ENCODE results near the gene LHX1. TPM values are rescaled to one million over a fixed set of nuclear protein-coding genes. Genes with fewer than 3 reads are reported as not detected.

Gene LHX1
- total RNA-seq, 1 donor from 2014 or later: 1.1 TPM

- no peak overlapping the region for H3K27ac Mint-ChIP-seq (ENCODE audit: unreplicated experiment)
- peaks cover 100% of the 10 kb centered on the region for H3K27me3 Mint-ChIP-seq (ENCODE audit: low read depth)
- H3K9me3 Mint-ChIP-seq: no peaks in the 10 kb centered on the region
- H3K4me1 Mint-ChIP-seq: peaks cover 27% of the 10 kb centered on the region
- peak overlapping the region; percentile 63 for H3K4me3 Mint-ChIP-seq
- peaks cover 4% of the 10 kb centered on the region for H3K36me3 Mint-ChIP-seq (ENCODE audit: low read depth)
- DNase-seq (ENCODE audit: low read depth, low spot score): no peak
- TF ChIP-seq CTCF (conservative IDR thresholded peaks at IDR 0.05): no peak
Observed at GRCh38 chr17:36941265-36942010, 4.2 kb downstream of the LHX1 start.

- Mint-ChIP-seq H3K9me3 (no peaks in the 10 kb centered on the region), H3K27me3 (ENCODE audit: low read depth) (peaks cover 100% of the 10 kb centered on the region), H3K4me3 (peak overlapping the region; percentile 63), H3K4me1 (peaks cover 23% of the 10 kb centered on the region), H3K27ac (ENCODE audit: unreplicated experiment) (no peak overlapping the region), H3K36me3 (ENCODE audit: low read depth) (peaks cover 4% of the 10 kb centered on the region)
- DNase-seq (ENCODE audit: low read depth, low spot score): no peak
- no peak for TF ChIP-seq CTCF (conservative IDR thresholded peaks at IDR 0.05)
Observed at GRCh38 chr17:36942019-36942599, 4.8 kb downstream of the LHX1 start.

- Mint-ChIP-seq H3K9me3 (no peaks in the 10 kb centered on the region), H3K4me3 (no peak overlapping the region), H3K27me3 (ENCODE audit: low read depth) (peaks cover 100% of the 10 kb centered on the region), H3K36me3 (ENCODE audit: low read depth) (peaks cover 4% of the 10 kb centered on the region), H3K4me1 (peaks cover 18% of the 10 kb centered on the region), H3K27ac (ENCODE audit: unreplicated experiment) (no peak overlapping the region)
- TF ChIP-seq CTCF (conservative IDR thresholded peaks at IDR 0.05): no peak
- no peak for DNase-seq (ENCODE audit: low read depth, low spot score)
Observed at GRCh38 chr17:36942631-36943125, 5.4 kb downstream of the LHX1 start.

GRCh38 chr17:36943250-36944191, 6.2 kb downstream of the LHX1 start:
- Mint-ChIP-seq H3K9me3 (no peaks in the 10 kb centered on the region), H3K4me3 (no peak overlapping the region), H3K27ac (ENCODE audit: unreplicated experiment) (no peak overlapping the region), H3K27me3 (ENCODE audit: low read depth) (peaks cover 100% of the 10 kb centered on the region), H3K4me1 (peaks cover 18% of the 10 kb centered on the region), H3K36me3 (ENCODE audit: low read depth) (peaks cover 4% of the 10 kb centered on the region)
- DNase-seq (ENCODE audit: low read depth, low spot score): no peak
- no peak for TF ChIP-seq CTCF (conservative IDR thresholded peaks at IDR 0.05)

GRCh38 chr17:36944553-36944952, 7.3 kb downstream of the LHX1 start:
- peak overlapping the region; percentile 53 for H3K4me3 Mint-ChIP-seq
- no peak for DNase-seq (ENCODE audit: low read depth, low spot score)
- H3K4me1 Mint-ChIP-seq: peaks cover 19% of the 10 kb centered on the region
- H3K27ac Mint-ChIP-seq (ENCODE audit: unreplicated experiment): no peak overlapping the region
- no peaks in the 10 kb centered on the region for H3K9me3 Mint-ChIP-seq
- TF ChIP-seq CTCF (conservative IDR thresholded peaks at IDR 0.05): no peak
- peaks cover 92% of the 10 kb centered on the region for H3K27me3 Mint-ChIP-seq (ENCODE audit: low read depth)
- peaks cover 5% of the 10 kb centered on the region for H3K36me3 Mint-ChIP-seq (ENCODE audit: low read depth)

Data from neural crest cell (in vitro differentiated cells).